HCT116 (cell line): Measurements from ENCODE around the gene PRKN.

Experiments
- ATF3 ChIP-seq: IDR thresholded peaks from 2 replicates; pipeline ENCODE4 v1.6.1; 2012
- CTCF ChIP-seq, 3 experiments: fragments of 200-600 bp in 1 of 3; sonication (generic) in 1 of 3; IDR thresholded peaks in 2 of 3; conservative IDR thresholded peaks in 1 of 3; 2 replicates each; pipeline ENCODE4 v1.5.1; 2012 to 2017; ENCODE audit warnings: low read depth in 2 of 3, low read length in 2 of 3, antibody characterized with exemption in 1 of 3, borderline replicate concordance in 1 of 3, control low read depth in 1 of 3, mild to moderate bottlenecking in 1 of 3, mixed read lengths in 1 of 3, mixed run types in 1 of 3, moderate library complexity in 1 of 3; ENCODE audit not compliant: insufficient read depth in 1 of 3
- FOSL1 ChIP-seq: IDR thresholded peaks from 2 replicates; pipeline ENCODE4 v1.6.1; 2012; ENCODE audit warnings: low read depth
- MAX ChIP-seq: IDR thresholded peaks from 2 replicates; pipeline ENCODE4 v1.6.1; 2012
- POLR2A ChIP-seq: IDR thresholded peaks from 2 replicates; pipeline ENCODE4 v1.7.0; 2011; ENCODE audit warnings: borderline replicate concordance; ENCODE audit not compliant: insufficient read depth, insufficient read length; ENCODE audit errors: extremely low read depth
- POLR2AphosphoS5 ChIP-seq: IDR thresholded peaks from 2 replicates; pipeline ENCODE4 v1.6.1; 2011; ENCODE audit warnings: mild to moderate bottlenecking, low read depth, low read length, moderate library complexity
- RAD21 ChIP-seq: IDR thresholded peaks from 2 replicates; pipeline ENCODE4 v1.6.1; 2012; ENCODE audit warnings: low read depth, mild to moderate bottlenecking
- SP1 ChIP-seq: IDR thresholded peaks from 2 replicates; pipeline ENCODE4 v1.6.1; 2012; ENCODE audit warnings: low read depth
- SRF ChIP-seq: IDR thresholded peaks from 2 replicates; pipeline ENCODE4 v1.6.1; 2012; ENCODE audit warnings: low read depth
- YY1 ChIP-seq: IDR thresholded peaks from 2 replicates; pipeline ENCODE4 v1.6.1; 2011; ENCODE audit warnings: low read length, low read depth, moderate library complexity, mild to moderate bottlenecking; ENCODE audit not compliant: insufficient replicate concordance; ENCODE audit errors: extremely low read depth

GRCh38 chr6:162249907-162250642, 477.5 kb downstream of the PRKN start:
- TF ChIP-seq CTCF (IDR thresholded peaks at IDR 0.05 in 2 of 3, conservative IDR thresholded peaks at IDR 0.05 in 1 of 3; ENCODE audit: borderline replicate concordance in 1 of 3, insufficient read depth in 1 of 3, low read depth in 2 of 3, low read length in 2 of 3) = no peak
- no peak for TF ChIP-seq POLR2AphosphoS5
- no peak for TF ChIP-seq MAX
- TF ChIP-seq FOSL1 = no peak
- no peak for TF ChIP-seq SP1
- TF ChIP-seq ATF3 = no peak
- TF ChIP-seq YY1 = no peak
- TF ChIP-seq POLR2A = no peak
- TF ChIP-seq SRF = no peak
- TF ChIP-seq RAD21 = no peak
